CD4-positive, alpha-beta memory T cell (primary cell): Measurements from ENCODE around the gene FAM186B. TPM values are rescaled to one million over a fixed set of nuclear protein-coding genes. Genes with fewer than 3 reads are reported as not detected.
A peak's percentile ranks its signal among the peaks of the same experiment; 100 is the strongest.

ENCODE experiments used
- CTCF ChIA-PET: fragments of 350-600 bp; sonication (Branson Sonifier 250); formaldehyde crosslinking; loops from one replicate; lab custom pipeline; 2021; ENCODE audit warnings: inconsistent platforms; ENCODE audit not compliant: partially characterized antibody; lab: Charles Lee
- POLR2A ChIA-PET: fragments of 350-600 bp; sonication (Branson Sonifier 250); formaldehyde crosslinking; loops from one replicate; lab custom pipeline; 2021; ENCODE audit not compliant: partially characterized antibody; lab: Charles Lee
- DNase-seq, 5 donors: peaks; one replicate each; pipeline versions ENCODE4 v3.0.0 to v3.0.0-alpha.2; 2020 to 2022; ENCODE audit warnings: mixed read lengths in 1 of 5
- H3K27ac ChIP-seq: one replicate; pipeline ENCODE4 v1.7.0; 2013; ENCODE audit warnings: low read depth, low read length
- H3K27me3 ChIP-seq: 2 replicates; pipeline ENCODE4 v1.7.0; 2013; ENCODE audit warnings: mild to moderate bottlenecking, low read length, moderate library complexity; ENCODE audit not compliant: insufficient read depth
- H3K36me3 ChIP-seq: 2 replicates; pipeline ENCODE4 v1.7.0; 2013; ENCODE audit warnings: mild to moderate bottlenecking, low read length, moderate library complexity; ENCODE audit not compliant: insufficient read depth
- H3K4me1 ChIP-seq: 2 replicates; pipeline ENCODE4 v1.7.0; 2013; ENCODE audit warnings: mild to moderate bottlenecking, low read length, moderate library complexity; ENCODE audit not compliant: insufficient read depth
- H3K4me3 ChIP-seq, 2 donors: one replicate each; pipeline ENCODE4 v1.7.0; 2013; ENCODE audit warnings: low read length in 2 of 2, mild to moderate bottlenecking in 1 of 2
- H3K9me3 ChIP-seq, 2 donors: one replicate each; pipeline ENCODE4 v1.7.0; 2013; ENCODE audit warnings: low read length in 2 of 2, control low read depth in 1 of 2; ENCODE audit not compliant: control insufficient read depth in 1 of 2
- H3K27ac Mint-ChIP-seq, 7 donors: one replicate each; pipeline ENCODE4 v1.8.0; 2020 to 2021; ENCODE audit warnings: mixed read lengths in 7 of 7, mild to moderate bottlenecking in 6 of 7, inconsistent platforms in 3 of 7, moderate library complexity in 3 of 7
- H3K27me3 Mint-ChIP-seq, 2 donors: one replicate each; pipeline ENCODE4 v1.8.0; 2020 to 2021; ENCODE audit warnings: mixed read lengths in 2 of 2
- H3K36me3 Mint-ChIP-seq, 2 donors: one replicate each; pipeline ENCODE4 v1.8.0; 2020 to 2021; ENCODE audit warnings: mixed read lengths in 2 of 2, inconsistent platforms in 1 of 2, mild to moderate bottlenecking in 1 of 2
- H3K4me1 Mint-ChIP-seq, 4 donors: one replicate each; pipeline ENCODE4 v1.8.0; 2020 to 2021; ENCODE audit warnings: mixed read lengths in 4 of 4, mild to moderate bottlenecking in 1 of 4
- H3K4me3 Mint-ChIP-seq, 8 donors: one replicate each; pipeline ENCODE4 v1.8.0; 2020 to 2021; ENCODE audit warnings: mixed read lengths in 8 of 8, mild to moderate bottlenecking in 7 of 8, moderate library complexity in 6 of 8, inconsistent platforms in 3 of 8
- H3K9me3 Mint-ChIP-seq, 8 donors: one replicate each; pipeline ENCODE4 v1.8.0; 2020 to 2021; ENCODE audit warnings: mixed read lengths in 8 of 8, mild to moderate bottlenecking in 5 of 8, inconsistent platforms in 3 of 8, moderate library complexity in 1 of 8
- intact Hi-C: fragments of 100-400 bp; cut with micrococcal nuclease; formaldehyde crosslinking; loops from one replicate; pipeline ENCODE4 v1.15.1; 2023
- polyA plus RNA-seq, 2 donors: library from polyadenylated mRNA; unstranded; fragments of 300-500 nt; fragmentation: Illumina TruSeq; gene quantifications; one replicate each; pipeline ENCODE4 v1.2.3, GENCODE V29; 2021
- total RNA-seq, 2 experiments: library from RNA; stranded (reverse); gene quantifications; one replicate each; pipeline ENCODE4 v1.2.3, GENCODE V29; 2021

FAM186B gene
- total and polyA plus RNA-seq, 4 experiments from 2014 or later: 0.12 to 0.22 (median 0.15) TPM; not detected in 1

- no peaks in the 10 kb centered on the region for H3K9me3 ChIP-seq
- H3K36me3 ChIP-seq: peaks cover 12% of the 10 kb centered on the region
- peak in 1 of 5 donors; percentile 22 for DNase-seq
- ChIA-PET POLR2A (interaction anchor here (0.6 to 2.4 kb wide), 4 partner anchors 30 to 239 kb away, joined by 3 to 19 read pairs (median 9); partner anchors contain the start of genes KCNH3, PRPF40B and SPATS2), CTCF (no interaction called here)
- H3K27me3 ChIP-seq: no peaks in the 10 kb centered on the region
- Mint-ChIP-seq H3K9me3 (peaks cover 0 to 2% (median 0%) of the 10 kb centered on the region in 8 donors), H3K4me1 (peaks cover 32 to 70% (median 53%) of the 10 kb centered on the region in 4 donors), H3K4me3 (peak overlapping the region; percentile 92 to 100 (median 99)), H3K36me3 (peaks cover 8 to 31% of the 10 kb centered on the region in 2 donors), H3K27ac (peak overlapping the region; percentile 93 to 100 (median 99)), H3K27me3 (no peaks in the 10 kb centered on the region)
- intact Hi-C loops: loop anchor here (1.0 to 5.0 kb wide), 6 partner anchors 15 to 201 kb away; partner anchors contain the start of genes FMNL3, PRPF40B, SPATS2 and TMBIM6
- peak overlapping the region; percentile 89 for H3K27ac ChIP-seq
- H3K4me3 ChIP-seq: peak overlapping the region; percentile 88 to 100
- H3K4me1 ChIP-seq: peaks cover 49% of the 10 kb centered on the region
Observed at GRCh38 chr12:49568442-49569162, 36.8 kb downstream of the FAM186B start.

GRCh38 chr12:49567611-49568441, 37.6 kb downstream of the FAM186B start, which contains the start of gene MCRS1:
Gene MCRS1 (minus strand): TSS chr12:49568142. CDS start chr12:49566731, 1,411 bp downstream.
- peak within 1 kb of the TSS; percentile 93 to 100 (median 99) for H3K27ac Mint-ChIP-seq
- Histone ChIP-seq H3K27me3 (no peaks in the 10 kb centered on the region), H3K27ac (peak within 1 kb of the TSS; percentile 89), H3K4me3 (peak within 1 kb of the TSS; percentile 88 to 100), H3K9me3 (no peaks in the 10 kb centered on the region), H3K4me1 (peaks cover 49% of the 10 kb centered on the region), H3K36me3 (peaks cover 20% of the 10 kb centered on the region)
- H3K27me3 Mint-ChIP-seq: no peaks in the 10 kb centered on the region
- intact Hi-C loops: loop anchor here (1.0 to 5.0 kb wide), 6 partner anchors 15 to 201 kb away; partner anchors contain the start of genes FMNL3, PRPF40B, SPATS2 and TMBIM6
- DNase-seq: peak; percentile 92 to 94 (median 93)
- H3K36me3 Mint-ChIP-seq: peaks cover 14 to 35% of the 10 kb centered on the region in 2 donors
- POLR2A ChIA-PET: interaction anchor here (0.6 to 2.4 kb wide), 10 partner anchors 11 to 437 kb away, joined by 3 to 19 read pairs (median 5); partner anchors contain the start of genes KCNH3, PRPF40B, SPATS2 and TMBIM6
- H3K9me3 Mint-ChIP-seq: peaks cover 0 to 2% (median 0%) of the 10 kb centered on the region in 8 donors
- H3K4me3 Mint-ChIP-seq: peak within 1 kb of the TSS; percentile 92 to 100 (median 99)
- H3K4me1 Mint-ChIP-seq: peaks cover 32 to 71% (median 54%) of the 10 kb centered on the region in 4 donors
- CTCF ChIA-PET: interaction anchor here (1.0 to 2.0 kb wide), 5 partner anchors 11 to 210 kb away, joined by 3 to 6 read pairs (median 4); partner anchors contain the start of gene PRPF40B

GRCh38 chr12:49567302-49567610, 38.2 kb downstream of the FAM186B start:
- Histone ChIP-seq H3K4me1 (peaks cover 49% of the 10 kb centered on the region), H3K27ac (peak overlapping the region; percentile 89), H3K4me3 (peak overlapping the region; percentile 88 to 100), H3K27me3 (no peaks in the 10 kb centered on the region), H3K36me3 (peaks cover 25% of the 10 kb centered on the region), H3K9me3 (no peaks in the 10 kb centered on the region)
- peak overlapping the region; percentile 93 to 100 (median 99) for H3K27ac Mint-ChIP-seq
- intact Hi-C loops: loop anchor here (5.0 kb wide), 1 partner anchor 200 kb away; the partner anchor contains the start of gene SPATS2
- peaks cover 0 to 2% (median 0%) of the 10 kb centered on the region in 8 donors for H3K9me3 Mint-ChIP-seq
- no peak for DNase-seq
- H3K27me3 Mint-ChIP-seq: no peaks in the 10 kb centered on the region
- ChIA-PET CTCF (interaction anchor here (1.0 to 2.0 kb wide), 6 partner anchors 11 to 211 kb away, joined by 3 to 6 read pairs (median 4); partner anchors contain the start of gene PRPF40B), POLR2A (interaction anchor here (0.6 to 2.4 kb wide), 11 partner anchors 11 to 437 kb away, joined by 3 to 19 read pairs (median 5); partner anchors contain the start of genes KCNH3, PRPF40B, SPATS2 and TMBIM6)
- H3K36me3 Mint-ChIP-seq: peaks cover 19 to 40% of the 10 kb centered on the region in 2 donors
- peak overlapping the region; percentile 92 to 100 (median 99) for H3K4me3 Mint-ChIP-seq
- peaks cover 33 to 73% (median 55%) of the 10 kb centered on the region in 4 donors for H3K4me1 Mint-ChIP-seq

- POLR2A ChIA-PET: interaction anchor here (0.9 to 2.3 kb wide), 5 partner anchors 13 to 199 kb away, joined by 3 to 18 read pairs (median 10); partner anchors contain the start of genes PRPF40B, SPATS2 and TMBIM6
- DNase-seq: no peak
- Mint-ChIP-seq H3K4me3 (peak overlapping the region in 3 of 8 donors; percentile 56 to 99 (median 95)), H3K36me3 (peaks cover 20 to 47% of the 10 kb centered on the region in 2 donors), H3K27me3 (no peaks in the 10 kb centered on the region), H3K9me3 (peaks cover 0 to 2% (median 0%) of the 10 kb centered on the region in 8 donors), H3K4me1 (peaks cover 31 to 69% (median 50%) of the 10 kb centered on the region in 4 donors), H3K27ac (peak overlapping the region in 2 of 7 donors; percentile 53 to 58)
- CTCF ChIA-PET: interaction anchor here (0.5 to 2.0 kb wide), 5 partner anchors 12 to 419 kb away, joined by 3 to 6 read pairs (median 4); partner anchors contain the start of gene PRPF40B
- intact Hi-C loops: loop anchor here (5.0 kb wide), 1 partner anchor 199 kb away; the partner anchor contains the start of gene SPATS2
- Histone ChIP-seq H3K36me3 (peaks cover 33% of the 10 kb centered on the region), H3K4me1 (peaks cover 49% of the 10 kb centered on the region), H3K4me3 (no peak overlapping the region), H3K9me3 (no peaks in the 10 kb centered on the region), H3K27ac (no peak overlapping the region), H3K27me3 (no peaks in the 10 kb centered on the region)
Observed at GRCh38 chr12:49566361-49566760, 39.1 kb downstream of the FAM186B start.

GRCh38 chr12:49565406-49566265, 39.8 kb downstream of the FAM186B start:
- H3K4me3 ChIP-seq: no peak overlapping the region
- CTCF ChIA-PET: interaction anchor here (0.5 to 2.0 kb wide), 4 partner anchors 13 to 418 kb away, joined by 3 to 6 read pairs (median 4); partner anchors contain the start of gene PRPF40B
- peak overlapping the region in 6 of 7 donors; percentile 17 to 75 (median 74) for H3K27ac Mint-ChIP-seq
- POLR2A ChIA-PET: interaction anchor here (1.7 kb wide), 1 partner anchor 199 kb away, joined by 6 read pairs; the partner anchor contains the start of gene SPATS2
- no peaks in the 10 kb centered on the region for H3K9me3 ChIP-seq
- H3K36me3 ChIP-seq: peaks cover 39% of the 10 kb centered on the region
- H3K36me3 Mint-ChIP-seq: peaks cover 25 to 52% of the 10 kb centered on the region in 2 donors
- no peak overlapping the region for H3K27ac ChIP-seq
- H3K4me3 Mint-ChIP-seq: peak overlapping the region in 7 of 8 donors; percentile 31 to 54 (median 49)
- H3K4me1 ChIP-seq: peaks cover 49% of the 10 kb centered on the region
- DNase-seq: no peak
- H3K27me3 Mint-ChIP-seq: no peaks in the 10 kb centered on the region
- H3K4me1 Mint-ChIP-seq: peaks cover 29 to 66% (median 44%) of the 10 kb centered on the region in 4 donors
- H3K27me3 ChIP-seq: no peaks in the 10 kb centered on the region
- intact Hi-C loops: loop anchor here (5.0 kb wide), 1 partner anchor 198 kb away; the partner anchor contains the start of gene SPATS2
- H3K9me3 Mint-ChIP-seq: peaks cover 0 to 2% (median 0%) of the 10 kb centered on the region in 8 donors
